Astrocyte (in vitro differentiated cells and primary cell): ENCODE measurements around the gene IFT20. TPM values are rescaled to one million over a fixed set of nuclear protein-coding genes. Genes with fewer than 3 reads are reported as not detected.

Experiments used
- DNase-seq: peaks from one replicate; pipeline ENCODE4 v3.0.0-alpha.2; 2010; ENCODE audit warnings: low read depth
- FAIRE-seq: peaks from 2 replicates; lab custom pipeline; 2011; peaks lifted over from hg19 to GRCh38; lab: Jason Lieb, UNC
- H2AFZ ChIP-seq: 2 replicates; pipeline ENCODE4 v1.6.0; 2012; ENCODE audit warnings: low read depth, low read length, inconsistent platforms
- H3K27ac ChIP-seq: 2 replicates; pipeline ENCODE4 v1.5.1; 2011; ENCODE audit warnings: low read depth, low read length, inconsistent platforms
- H3K27me3 ChIP-seq: 2 replicates; pipeline ENCODE4 v1.6.0; 2011; ENCODE audit warnings: low read length, inconsistent platforms; ENCODE audit not compliant: insufficient read depth
- H3K36me3 ChIP-seq: 2 replicates; pipeline ENCODE4 v1.5.1; 2011; ENCODE audit warnings: low read length, inconsistent platforms; ENCODE audit not compliant: insufficient read depth
- H3K4me1 ChIP-seq: 2 replicates; pipeline ENCODE4 v1.5.1; 2011; ENCODE audit warnings: low read length, inconsistent platforms; ENCODE audit not compliant: insufficient read depth
- H3K4me2 ChIP-seq: 2 replicates; pipeline ENCODE4 v1.6.0; 2012; ENCODE audit warnings: low read length, inconsistent platforms
- H3K4me3 ChIP-seq: 2 replicates; pipeline ENCODE4 v1.5.1; 2011; ENCODE audit warnings: low read depth, mild to moderate bottlenecking, low read length, inconsistent platforms; ENCODE audit not compliant: insufficient read depth
- H3K79me2 ChIP-seq: 2 replicates; pipeline ENCODE4 v1.6.0; 2012; ENCODE audit warnings: mild to moderate bottlenecking, low read length, inconsistent platforms; ENCODE audit not compliant: insufficient read depth
- H3K9ac ChIP-seq: 2 replicates; pipeline ENCODE4 v1.6.0; 2012; ENCODE audit warnings: mild to moderate bottlenecking, low read length, inconsistent platforms
- H3K9me3 ChIP-seq: 2 replicates; pipeline ENCODE4 v1.5.1; 2012; ENCODE audit warnings: low read depth, mild to moderate bottlenecking, low read length, inconsistent platforms; ENCODE audit not compliant: insufficient read depth
- H4K20me1 ChIP-seq: 2 replicates; pipeline ENCODE4 v1.6.0; 2012; ENCODE audit warnings: low read length, inconsistent platforms; ENCODE audit not compliant: insufficient read depth
- H3K27ac Mint-ChIP-seq: one replicate; pipeline ENCODE4 v1.8.0; 2021; ENCODE audit warnings: mild to moderate bottlenecking, mixed read lengths; ENCODE audit not compliant: unreplicated experiment
- H3K27me3 Mint-ChIP-seq: one replicate; pipeline ENCODE4 v1.8.0; 2021; ENCODE audit warnings: low read depth, mixed read lengths; ENCODE audit not compliant: unreplicated experiment
- H3K36me3 Mint-ChIP-seq: one replicate; pipeline ENCODE4 v1.8.0; 2021; ENCODE audit warnings: low read depth, mixed read lengths; ENCODE audit not compliant: unreplicated experiment
- H3K4me1 Mint-ChIP-seq: one replicate; pipeline ENCODE4 v1.8.0; 2021; ENCODE audit warnings: low read depth, mixed read lengths; ENCODE audit not compliant: unreplicated experiment
- H3K4me3 Mint-ChIP-seq: one replicate; pipeline ENCODE4 v1.8.0; 2021; ENCODE audit warnings: mild to moderate bottlenecking, moderate library complexity, mixed read lengths; ENCODE audit not compliant: unreplicated experiment
- H3K9me3 Mint-ChIP-seq: one replicate; pipeline ENCODE4 v1.8.0; 2021; ENCODE audit warnings: mild to moderate bottlenecking, mixed read lengths; ENCODE audit not compliant: unreplicated experiment
- CTCF ChIP-seq: IDR thresholded peaks from 2 replicates; pipeline ENCODE4 v1.5.1; 2011; ENCODE audit warnings: low read depth, mild to moderate bottlenecking, inconsistent platforms, low read length, moderate library complexity; ENCODE audit not compliant: insufficient read depth
- EZH2 ChIP-seq: IDR thresholded peaks from 2 replicates; pipeline ENCODE4 v1.6.1; 2012; ENCODE audit warnings: mild to moderate bottlenecking, low read length, inconsistent platforms; ENCODE audit not compliant: insufficient read depth
- total RNA-seq: library from RNA; stranded (reverse); gene quantifications from 2 replicates; pipeline ENCODE4 v1.2.1, GENCODE V29; 2021

IFT20 gene
- total RNA-seq, 1 donor from 2014 or later: 70.4 TPM

DNA sequence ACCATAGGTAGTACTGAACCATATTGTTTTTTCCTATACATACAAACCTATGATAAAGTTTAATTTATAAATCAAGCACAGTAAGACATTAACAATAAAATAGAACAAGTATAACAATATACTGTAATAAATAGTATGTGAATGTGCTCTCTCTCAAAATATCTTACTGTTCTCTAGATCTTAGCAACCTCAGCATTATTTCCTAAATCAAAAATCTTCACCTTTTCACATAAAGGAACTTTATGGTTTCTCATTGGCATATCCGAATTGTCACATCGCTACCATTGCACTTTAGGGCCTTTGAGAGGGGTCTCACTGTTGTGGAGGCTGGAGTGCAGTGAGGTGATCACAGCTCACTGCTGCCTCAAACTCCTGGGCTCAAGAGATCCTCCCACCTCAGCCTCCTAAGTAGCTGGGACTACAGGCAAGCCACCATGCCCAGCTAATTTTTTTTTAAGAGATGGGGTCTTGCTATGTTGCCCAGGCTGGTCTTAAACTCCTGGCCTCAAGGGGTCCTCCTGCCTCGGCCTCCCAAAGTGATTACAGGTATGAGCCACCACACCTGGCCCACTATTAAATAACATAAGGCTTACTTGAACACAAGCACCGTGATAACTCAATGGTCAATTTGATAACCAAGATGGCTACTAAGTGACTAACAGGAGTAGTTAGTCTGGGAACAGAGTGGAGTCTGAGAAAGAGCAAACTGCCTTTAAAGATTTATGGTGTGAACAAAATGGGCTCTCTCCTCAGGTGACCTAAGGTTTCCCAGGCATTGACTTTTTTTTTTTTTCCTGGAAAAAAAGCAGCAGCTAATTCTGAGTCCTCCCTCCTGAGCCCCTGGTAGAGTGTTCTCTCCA is 19.2 kb downstream of the IFT20 start:
- no peaks in the 10 kb centered on the region for H3K9me3 ChIP-seq
- peaks cover 15% of the 10 kb centered on the region for H3K79me2 ChIP-seq
- no peak overlapping the region for H2AFZ ChIP-seq
- no peak overlapping the region for H3K4me3 Mint-ChIP-seq
- H3K9ac ChIP-seq: no peak overlapping the region
- FAIRE-seq: no peak
- H3K36me3 Mint-ChIP-seq: no peaks in the 10 kb centered on the region
- H3K27me3 ChIP-seq: peaks cover 8% of the 10 kb centered on the region
- no peak overlapping the region for H3K4me3 ChIP-seq
- H3K27ac ChIP-seq: no peak overlapping the region
- H3K4me2 ChIP-seq: no peak overlapping the region
- TF ChIP-seq EZH2: no peak
- no peak for TF ChIP-seq CTCF
- H3K9me3 Mint-ChIP-seq: no peaks in the 10 kb centered on the region
- peaks cover 19% of the 10 kb centered on the region for H3K27me3 Mint-ChIP-seq
- no peaks in the 10 kb centered on the region for H4K20me1 ChIP-seq
- H3K4me1 Mint-ChIP-seq: peaks cover 6% of the 10 kb centered on the region
- H3K36me3 ChIP-seq: no peaks in the 10 kb centered on the region
- H3K27ac Mint-ChIP-seq: no peak overlapping the region
- DNase-seq: no peak
- peaks cover 17% of the 10 kb centered on the region for H3K4me1 ChIP-seq

DNA sequence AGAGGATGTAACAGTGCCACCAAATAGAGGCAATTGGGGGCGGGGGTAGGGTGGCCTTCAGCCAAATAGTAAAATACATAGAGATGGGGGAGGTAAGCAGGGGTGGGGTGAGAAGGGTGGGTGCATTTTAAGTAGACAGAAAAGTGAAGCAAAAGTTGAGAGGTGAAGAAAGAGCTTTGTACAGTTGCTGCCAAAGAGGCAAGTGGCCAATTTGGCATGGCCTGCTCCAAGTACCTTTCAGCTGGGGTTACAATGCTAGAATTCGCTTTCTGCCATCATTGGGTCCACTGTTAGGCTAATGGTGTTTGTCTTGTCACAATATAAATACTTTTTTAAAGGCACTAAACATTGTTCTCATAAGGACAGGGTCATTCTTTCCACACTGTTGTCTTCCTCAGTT is 21.4 kb downstream of the IFT20 start:
- Histone ChIP-seq H3K79me2 (no peaks in the 10 kb centered on the region), H2AFZ (no peak overlapping the region), H3K27me3 (peaks cover 8% of the 10 kb centered on the region), H4K20me1 (no peaks in the 10 kb centered on the region), H3K4me1 (peaks cover 9% of the 10 kb centered on the region), H3K4me3 (no peak overlapping the region), H3K27ac (no peak overlapping the region), H3K9me3 (no peaks in the 10 kb centered on the region), H3K36me3 (no peaks in the 10 kb centered on the region), H3K4me2 (no peak overlapping the region), H3K9ac (no peak overlapping the region)
- Mint-ChIP-seq H3K36me3 (no peaks in the 10 kb centered on the region), H3K4me1 (peaks cover 6% of the 10 kb centered on the region), H3K4me3 (no peak overlapping the region), H3K27me3 (peaks cover 19% of the 10 kb centered on the region), H3K9me3 (no peaks in the 10 kb centered on the region), H3K27ac (no peak overlapping the region)
- no peak for TF ChIP-seq EZH2
- TF ChIP-seq CTCF: no peak
- DNase-seq (no peak), FAIRE-seq (no peak)

DNA sequence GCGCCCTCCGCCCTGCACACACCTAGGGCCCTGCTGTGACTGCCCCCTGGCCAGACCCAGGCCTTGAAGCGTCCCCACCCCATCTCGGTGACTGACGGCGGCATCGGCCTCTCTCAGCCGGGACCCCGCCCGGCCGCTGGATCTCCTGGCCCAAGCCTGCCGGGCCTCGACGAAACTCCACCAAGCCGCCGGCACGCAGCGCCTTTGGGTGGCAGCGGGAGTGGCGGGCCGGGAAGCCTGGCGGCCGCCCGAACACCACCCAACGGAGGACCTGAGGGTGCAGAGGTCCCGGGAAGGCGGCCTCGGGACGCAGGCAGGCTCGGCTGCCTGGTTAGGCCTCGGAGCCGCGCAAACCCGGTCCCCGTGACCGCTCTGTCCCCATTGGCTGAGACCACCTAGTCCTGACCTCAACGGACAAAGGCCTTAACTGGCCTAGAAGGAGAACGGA is 28.3 kb downstream of the IFT20 start:
- Histone ChIP-seq H3K27me3 (peaks cover 23% of the 10 kb centered on the region), H2AFZ (peak overlapping the region; percentile 63), H3K36me3 (no peaks in the 10 kb centered on the region), H3K4me3 (no peak overlapping the region), H3K79me2 (no peaks in the 10 kb centered on the region), H3K4me1 (no peaks in the 10 kb centered on the region), H3K9me3 (no peaks in the 10 kb centered on the region), H3K9ac (no peak overlapping the region), H3K4me2 (no peak overlapping the region), H3K27ac (no peak overlapping the region), H4K20me1 (no peaks in the 10 kb centered on the region)
- FAIRE-seq (no peak), DNase-seq (no peak)
- H3K4me3 Mint-ChIP-seq: no peak overlapping the region
- H3K36me3 Mint-ChIP-seq: no peaks in the 10 kb centered on the region
- TF ChIP-seq EZH2: peak; percentile 70
- no peak for TF ChIP-seq CTCF
- H3K9me3 Mint-ChIP-seq: no peaks in the 10 kb centered on the region
- H3K27me3 Mint-ChIP-seq: peaks cover 3% of the 10 kb centered on the region
- H3K27ac Mint-ChIP-seq: no peak overlapping the region
- H3K4me1 Mint-ChIP-seq: no peaks in the 10 kb centered on the region
